GM18498 (cell line): Measurements from ENCODE around the gene CDYL2.
"Not testable (repeated sequence)": the region's sequence is repeated elsewhere in the genome, so short reads cannot be mapped to it uniquely, and the experiment has no call there.

Experiments
- ATAC-seq: cut with Tn5 transposase; IDR thresholded peaks from one replicate; pipeline ENCODE4 v1.9.1; 2021; ENCODE audit warnings: mild to moderate bottlenecking, moderate library complexity; ENCODE audit not compliant: unreplicated experiment

Gene CDYL2

DNA sequence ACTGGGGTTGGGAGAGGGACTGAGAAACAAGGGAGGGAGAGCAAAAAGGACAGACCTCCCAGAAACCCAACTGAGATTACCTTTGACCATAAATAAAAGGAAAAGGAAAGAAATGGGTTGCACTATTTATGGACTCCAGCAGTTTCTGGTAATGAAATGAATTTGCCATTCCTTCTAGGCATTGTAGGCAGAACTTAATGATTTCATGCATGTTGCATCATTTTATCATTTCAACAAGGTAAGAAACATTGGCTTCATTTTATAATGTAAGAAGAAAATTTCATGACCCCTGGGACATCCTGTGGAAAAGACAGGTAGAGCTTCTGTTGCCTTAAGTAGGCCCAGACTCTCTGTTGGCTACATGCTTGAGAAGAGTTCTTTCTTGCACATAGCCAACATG is 8.2 kb upstream of the CDYL2 start:
- ATAC-seq = no peak

DNA sequence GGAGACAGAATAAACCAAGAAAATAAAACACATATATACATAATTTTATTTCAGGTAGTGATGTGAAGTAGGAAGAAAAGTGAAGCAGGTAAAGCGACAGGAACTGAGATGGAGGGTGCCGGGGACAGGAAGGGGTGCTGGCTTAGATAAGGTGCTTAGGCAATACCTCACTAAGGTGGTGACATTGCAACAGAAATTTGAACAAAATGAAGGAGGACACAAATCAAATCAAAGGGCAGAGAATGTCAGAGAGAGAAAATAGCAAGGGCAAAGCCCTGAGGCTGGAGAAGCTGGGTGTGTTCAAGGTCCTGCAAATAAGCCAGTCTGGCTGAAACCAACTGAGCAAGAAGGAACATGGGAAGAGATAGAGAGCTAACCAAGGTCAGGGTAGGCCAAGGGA is 5.0 kb upstream of the CDYL2 start:
- no peak for ATAC-seq

DNA sequence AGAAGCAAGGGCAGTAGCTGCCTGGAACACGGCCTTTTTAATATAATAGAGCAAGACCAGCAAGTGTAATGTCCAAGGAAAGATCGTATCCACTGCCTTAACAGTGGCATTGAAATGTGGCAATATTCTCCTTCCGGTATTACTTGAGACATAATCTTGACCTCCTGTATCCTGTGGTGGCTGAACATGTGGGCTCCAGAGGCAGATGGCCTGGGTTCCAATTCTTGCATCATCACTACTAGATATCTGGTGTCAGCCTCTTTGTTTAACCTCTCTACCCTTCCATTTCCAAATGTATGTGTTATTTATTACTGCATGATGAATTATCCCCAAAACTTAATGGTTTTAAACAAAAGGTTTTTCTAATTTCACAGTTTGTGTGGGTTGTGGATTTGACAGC is 3.5 kb upstream of the CDYL2 start:
- no peak for ATAC-seq

DNA sequence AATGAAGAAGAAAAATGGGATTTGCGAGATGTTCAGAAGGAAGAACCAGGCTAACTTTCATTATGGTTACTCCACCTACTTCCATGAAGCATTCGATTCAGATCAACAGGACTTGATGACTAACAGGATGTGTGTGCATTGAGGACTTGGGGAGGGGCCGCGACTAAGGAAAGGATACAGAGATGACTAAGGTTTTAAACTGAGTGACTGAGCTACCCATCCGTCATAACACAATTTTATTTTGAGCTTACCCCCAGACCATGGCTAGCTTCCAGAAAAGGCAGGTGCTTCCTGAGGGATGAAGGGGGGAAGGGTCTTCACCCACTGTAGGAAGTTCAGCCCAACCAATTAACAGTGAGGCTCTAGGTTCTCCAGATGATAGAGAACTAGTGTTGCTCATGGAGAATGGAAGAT is 2.5 kb upstream of the CDYL2 start:
- no peak for ATAC-seq

DNA sequence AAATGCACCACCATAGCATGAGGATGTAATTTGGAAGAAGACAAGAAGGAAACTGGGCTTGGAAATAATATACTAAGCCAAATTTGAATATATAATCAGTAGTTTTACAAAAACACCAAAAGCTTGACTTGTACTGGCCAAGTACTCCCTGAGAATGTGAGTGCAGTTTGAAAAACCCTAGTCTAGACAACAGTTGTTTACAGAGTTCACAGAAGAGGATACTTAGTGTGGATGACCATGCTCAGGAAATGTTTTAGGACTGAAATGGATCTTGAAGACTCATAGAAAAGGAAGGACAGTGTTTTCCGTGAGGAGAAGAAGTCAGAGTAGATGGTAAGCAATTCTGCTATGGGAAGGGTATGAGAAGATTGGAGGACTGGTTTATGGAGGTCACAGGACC is 1.9 kb upstream of the CDYL2 start:
- no peak for ATAC-seq

DNA sequence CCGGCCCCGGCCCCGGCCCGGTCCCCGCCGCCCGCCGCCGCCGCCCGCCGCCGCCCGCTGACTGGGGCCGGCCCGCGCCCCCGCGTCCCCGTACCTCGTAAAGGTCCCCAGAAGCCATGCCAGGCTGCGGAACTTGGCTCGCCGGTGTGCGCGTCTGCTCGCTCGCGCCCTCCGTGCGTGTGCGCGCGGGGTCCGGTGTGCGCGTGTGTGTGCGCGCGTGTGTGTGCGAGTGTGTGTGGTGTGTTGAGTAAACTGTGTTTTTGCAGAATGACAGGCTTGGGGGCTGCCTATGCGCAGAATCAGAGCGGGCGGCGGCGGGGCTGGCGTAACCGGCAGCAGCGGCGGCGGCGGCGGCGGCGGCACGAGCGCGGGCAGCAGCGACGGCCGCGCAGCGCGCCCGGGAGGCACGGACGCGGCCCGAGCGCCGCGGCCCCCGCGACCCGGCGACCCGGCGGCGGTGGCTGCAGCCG is 307 bp downstream of the CDYL2 start:
- ATAC-seq = peak; percentile 50

DNA sequence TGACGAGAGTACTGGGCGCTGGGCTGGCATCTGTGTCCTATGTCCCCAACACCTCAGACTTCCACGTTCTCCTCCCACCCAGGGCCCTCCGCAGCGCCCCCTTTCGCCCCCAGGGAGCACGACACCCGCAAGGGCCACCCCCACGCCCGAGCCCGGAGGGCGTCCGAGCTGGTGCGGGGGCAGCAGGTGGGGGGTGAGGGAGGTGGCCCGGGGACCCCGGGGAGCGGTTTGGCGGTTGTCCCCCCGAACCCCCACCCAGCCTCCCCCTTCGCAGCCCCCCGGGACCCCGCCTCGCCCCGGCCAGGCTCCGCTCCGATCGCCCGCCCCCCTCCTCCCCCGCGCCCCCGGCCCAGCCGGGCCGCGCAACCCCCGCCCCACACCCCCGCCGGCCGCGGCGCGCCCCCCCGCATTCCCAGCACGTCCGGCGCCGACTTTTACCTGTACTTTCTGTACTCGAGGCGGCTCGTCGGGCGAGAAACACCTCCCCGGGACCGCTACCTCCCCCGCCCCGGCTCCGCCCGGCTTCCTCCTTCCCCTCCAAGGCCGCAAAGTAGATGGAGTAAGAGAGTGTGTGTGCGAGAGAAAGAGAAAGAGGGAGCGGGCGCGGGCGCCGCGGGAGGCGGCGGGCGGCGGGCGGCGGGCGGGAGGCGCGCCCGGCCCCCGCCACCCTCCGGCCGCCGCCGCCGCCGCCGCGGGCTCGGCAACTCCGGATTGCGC is 901 bp downstream of the CDYL2 start:
- ATAC-seq = no peak

DNA sequence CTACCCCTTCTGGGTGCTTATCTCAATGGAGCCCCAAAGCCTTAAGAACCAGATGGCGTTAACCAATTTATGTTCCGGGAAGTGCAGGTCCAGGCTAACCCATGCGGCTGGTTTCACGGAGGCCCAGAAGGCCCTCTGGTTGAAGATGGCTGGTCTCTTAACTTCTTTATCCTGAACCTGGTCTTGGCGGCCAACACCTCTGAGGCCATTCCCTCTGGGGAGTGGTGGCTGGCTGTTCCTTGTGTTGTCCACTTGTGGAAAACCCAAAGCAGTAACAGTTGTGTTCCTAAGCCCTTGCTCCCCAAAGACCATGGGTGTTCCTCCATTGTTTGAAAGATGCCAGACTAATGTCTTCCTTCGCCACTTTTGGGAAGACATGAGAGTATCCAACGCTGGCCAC is 1.5 kb downstream of the CDYL2 start:
- ATAC-seq = no peak

DNA sequence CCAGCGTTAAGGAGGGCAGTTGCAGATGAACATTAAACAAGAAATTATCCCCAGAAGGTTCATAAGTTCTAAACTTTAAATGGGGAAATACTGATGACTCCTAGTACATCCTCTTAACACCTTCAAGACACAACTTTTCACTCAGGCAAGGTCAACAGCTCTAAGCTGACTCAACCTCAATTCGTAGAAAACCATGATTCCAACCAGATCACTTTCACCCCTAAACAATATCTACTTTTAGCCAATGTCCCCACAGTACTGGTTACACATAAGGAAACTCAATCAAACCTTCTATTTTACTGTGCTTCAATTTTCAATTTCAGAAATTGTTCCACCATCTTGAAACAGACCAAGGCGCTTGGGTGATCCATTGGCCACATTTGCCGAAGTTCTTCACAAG is 2.3 kb downstream of the CDYL2 start:
- no peak for ATAC-seq

DNA sequence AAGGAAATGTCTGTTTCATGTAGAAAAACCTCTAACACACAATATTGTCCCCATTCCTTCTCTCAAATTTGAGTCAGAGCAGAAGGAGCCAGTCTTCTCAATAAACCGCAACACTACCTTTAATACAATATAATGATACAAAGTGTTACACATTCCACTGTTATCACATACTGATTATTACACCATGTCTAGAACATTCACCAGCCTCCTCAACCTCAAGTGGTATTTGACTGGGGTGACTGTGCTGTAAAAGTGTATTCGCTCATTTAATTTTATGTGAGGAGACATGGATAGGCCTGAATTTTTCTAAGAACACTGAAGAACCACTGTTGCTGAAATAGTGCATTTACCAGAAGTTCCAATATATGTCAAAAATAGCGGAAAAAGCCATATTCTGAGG is 10.3 kb downstream of the CDYL2 start:
- ATAC-seq = no peak

DNA sequence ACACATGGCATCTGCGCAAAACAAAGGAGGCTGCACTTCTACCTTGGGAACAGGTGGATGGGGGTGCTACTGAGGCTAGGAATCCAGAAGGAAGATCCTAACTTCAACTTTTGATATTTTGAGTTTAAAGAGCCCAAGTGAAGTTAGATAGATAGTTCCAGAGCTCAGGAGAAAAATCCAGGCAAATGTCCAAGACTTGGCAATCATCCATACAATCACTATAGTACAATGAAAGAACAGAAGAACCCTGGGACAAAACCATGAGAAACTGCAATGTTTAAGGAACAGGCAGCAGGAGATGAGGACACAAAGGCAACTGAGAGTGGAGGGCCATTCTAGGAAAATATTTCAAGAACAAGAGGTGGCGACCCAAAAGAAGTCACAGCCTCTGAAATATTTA is 12.4 kb downstream of the CDYL2 start:
- no peak for ATAC-seq

DNA sequence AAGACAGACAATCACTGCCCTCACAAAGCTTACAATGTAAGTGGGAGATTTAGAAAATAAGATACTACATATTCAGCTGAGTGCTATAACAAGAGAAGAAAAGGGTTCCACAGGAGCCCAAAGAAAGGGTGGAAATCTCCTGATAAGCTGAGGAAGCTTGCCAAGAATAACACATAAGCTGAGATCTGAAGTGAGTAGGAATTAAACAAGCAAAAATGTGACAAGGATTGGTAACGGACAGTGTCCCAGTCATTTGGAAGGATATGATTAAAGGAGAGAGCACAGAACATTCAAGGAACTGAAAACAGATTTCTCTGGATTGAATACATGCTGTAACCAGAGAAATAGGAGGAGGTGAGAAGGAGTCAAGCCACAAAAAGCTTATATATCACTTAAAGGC is 13.0 kb downstream of the CDYL2 start:
- ATAC-seq = no peak

DNA sequence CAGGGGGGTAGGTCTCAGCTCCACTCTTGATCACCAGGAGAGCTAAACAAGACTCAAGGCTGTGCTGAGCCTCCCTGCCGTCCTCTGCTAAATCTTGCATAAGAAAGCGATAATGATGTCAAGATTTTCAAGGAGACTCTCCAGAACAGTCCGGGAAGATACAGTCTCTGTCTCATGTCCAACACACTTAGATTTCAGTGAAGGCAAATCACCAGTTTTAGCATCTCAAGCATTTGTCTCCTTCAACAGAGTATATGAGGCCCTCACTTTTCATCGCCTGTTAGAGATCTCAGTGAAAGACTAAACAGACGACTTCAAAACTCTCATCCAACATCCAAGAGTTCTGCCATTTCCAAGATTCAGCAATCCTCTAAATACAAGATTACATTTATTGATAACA is 13.6 kb downstream of the CDYL2 start:
- no peak for ATAC-seq

DNA sequence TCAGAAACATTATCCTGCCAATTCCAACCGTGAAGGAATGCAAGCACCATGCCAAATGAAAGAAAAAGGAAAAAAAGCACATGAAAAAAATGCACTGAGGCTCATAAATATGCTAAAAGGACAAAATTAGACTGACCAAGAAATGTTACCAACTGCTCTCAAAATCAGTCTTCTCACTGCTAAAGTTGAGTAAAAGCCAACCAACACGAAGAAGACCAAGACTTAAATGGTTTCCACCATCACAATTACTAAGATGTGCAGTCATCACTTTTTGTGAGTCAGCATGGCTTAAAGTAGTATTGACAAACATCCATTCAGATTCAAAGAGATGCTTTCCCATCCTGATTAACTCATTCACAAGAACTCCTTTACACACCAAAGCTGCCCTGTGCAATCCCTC is 16.4 kb downstream of the CDYL2 start:
- no peak for ATAC-seq

DNA sequence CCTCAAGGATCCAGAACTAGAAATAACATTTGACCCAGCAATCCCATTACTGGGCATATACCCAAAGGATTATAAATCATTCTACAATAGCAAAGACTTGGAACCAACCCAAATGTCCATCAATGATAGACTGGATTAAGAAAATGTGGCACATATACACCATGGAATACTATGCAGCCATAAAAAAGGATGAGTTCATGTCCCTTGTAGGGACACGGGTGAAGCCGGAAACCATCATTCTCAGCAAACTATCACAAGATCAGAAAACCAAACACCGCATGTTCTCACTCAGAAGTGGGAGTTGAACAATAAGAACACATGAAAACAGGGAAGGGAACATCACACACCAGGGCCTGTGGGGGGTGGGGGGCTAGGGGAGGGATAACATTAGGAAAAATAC is 17.8 kb downstream of the CDYL2 start:
- not testable (repeated sequence) for ATAC-seq

DNA sequence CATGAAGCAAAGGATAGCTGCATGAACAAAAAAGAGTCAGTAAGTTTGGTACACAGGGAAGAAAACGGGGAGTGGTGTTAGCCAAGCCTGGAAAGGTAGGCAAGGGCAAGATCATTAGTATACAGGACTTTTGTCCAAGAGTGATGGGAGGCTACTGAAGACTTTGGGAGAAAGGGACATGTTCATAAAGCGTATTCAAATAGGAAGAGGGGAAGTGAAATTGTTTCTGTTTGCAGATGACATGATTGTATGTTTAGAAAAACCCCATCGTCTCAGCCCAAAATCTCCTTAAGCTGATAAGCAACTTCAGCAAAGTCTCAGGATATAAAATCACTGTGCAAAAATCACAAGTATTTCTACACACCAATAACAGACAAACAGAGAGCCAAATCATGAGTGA is 19.4 kb downstream of the CDYL2 start:
- ATAC-seq = no peak

DNA sequence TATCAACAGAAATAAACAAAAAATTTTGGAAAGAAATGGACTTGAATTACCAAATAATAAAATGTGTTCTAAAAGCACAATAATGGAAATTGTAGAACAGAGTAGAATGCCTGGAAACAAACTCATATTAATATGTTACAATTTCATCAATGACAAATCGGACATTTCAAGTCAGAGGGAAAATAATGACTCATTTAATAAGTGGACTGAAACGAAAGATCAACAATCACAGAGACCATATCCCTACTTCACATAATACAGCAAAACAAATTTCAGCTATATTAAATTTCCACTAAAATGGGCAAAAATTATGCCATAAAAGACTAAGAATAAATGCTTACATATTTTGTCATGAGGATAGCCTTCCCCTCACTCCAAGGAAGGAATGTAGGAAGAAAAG is 25.7 kb downstream of the CDYL2 start:
- ATAC-seq = no peak

DNA sequence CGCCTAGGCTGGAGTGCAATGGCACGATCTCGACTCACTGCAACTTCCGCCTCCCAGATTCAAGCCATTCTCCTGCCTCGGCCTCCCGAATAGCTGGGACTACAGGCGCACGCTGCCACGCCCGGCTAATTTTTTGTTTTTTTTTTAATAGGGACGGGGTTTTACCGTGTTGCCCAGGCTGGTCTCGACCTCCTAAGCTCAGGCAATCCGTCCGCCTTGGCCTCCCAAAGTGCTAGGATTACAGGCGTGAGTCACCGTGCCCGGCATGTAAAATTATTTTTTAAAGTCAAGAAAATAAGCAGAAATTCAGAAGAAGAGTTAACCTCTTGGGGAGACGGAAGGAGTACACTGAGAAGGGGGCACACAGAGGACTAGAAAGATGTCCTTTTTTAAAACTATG is 27.5 kb downstream of the CDYL2 start:
- no peak for ATAC-seq

DNA sequence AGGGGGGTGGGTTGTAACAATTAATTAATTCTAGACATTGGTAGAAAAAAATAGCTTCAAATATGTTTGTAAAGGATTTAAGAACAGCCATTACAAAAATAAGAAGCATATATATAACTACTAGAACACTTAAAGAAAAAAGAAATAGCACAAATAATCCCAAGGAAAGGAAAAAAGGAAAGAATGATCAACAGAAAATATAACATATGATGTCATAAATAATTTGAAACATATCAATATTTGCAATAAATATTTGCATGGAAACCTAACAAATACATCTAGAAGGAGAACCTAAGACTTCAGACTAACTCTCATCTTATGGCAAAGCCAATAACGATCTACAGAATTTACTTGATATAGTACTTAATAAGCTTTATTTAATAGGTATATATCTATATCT is 28.9 kb downstream of the CDYL2 start:
- ATAC-seq = no peak

DNA sequence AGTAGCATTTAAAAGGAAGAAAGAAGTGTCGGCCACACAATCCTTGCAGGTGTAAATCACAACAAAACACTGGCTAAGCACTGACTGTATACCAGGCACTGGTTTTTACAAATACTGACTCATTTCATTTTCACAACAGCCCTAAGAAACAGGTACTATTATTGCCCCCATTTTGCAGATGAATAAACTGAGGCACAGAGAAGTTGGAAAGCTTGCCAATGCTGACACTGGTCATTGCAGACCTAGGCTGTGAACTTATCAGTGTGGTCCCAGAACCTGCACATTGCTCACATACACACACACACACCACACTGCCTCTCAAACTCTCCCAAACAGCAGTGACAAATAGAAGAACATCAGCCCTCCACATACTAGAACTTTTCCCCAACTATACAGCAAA is 37.6 kb downstream of the CDYL2 start:
- no peak for ATAC-seq

DNA sequence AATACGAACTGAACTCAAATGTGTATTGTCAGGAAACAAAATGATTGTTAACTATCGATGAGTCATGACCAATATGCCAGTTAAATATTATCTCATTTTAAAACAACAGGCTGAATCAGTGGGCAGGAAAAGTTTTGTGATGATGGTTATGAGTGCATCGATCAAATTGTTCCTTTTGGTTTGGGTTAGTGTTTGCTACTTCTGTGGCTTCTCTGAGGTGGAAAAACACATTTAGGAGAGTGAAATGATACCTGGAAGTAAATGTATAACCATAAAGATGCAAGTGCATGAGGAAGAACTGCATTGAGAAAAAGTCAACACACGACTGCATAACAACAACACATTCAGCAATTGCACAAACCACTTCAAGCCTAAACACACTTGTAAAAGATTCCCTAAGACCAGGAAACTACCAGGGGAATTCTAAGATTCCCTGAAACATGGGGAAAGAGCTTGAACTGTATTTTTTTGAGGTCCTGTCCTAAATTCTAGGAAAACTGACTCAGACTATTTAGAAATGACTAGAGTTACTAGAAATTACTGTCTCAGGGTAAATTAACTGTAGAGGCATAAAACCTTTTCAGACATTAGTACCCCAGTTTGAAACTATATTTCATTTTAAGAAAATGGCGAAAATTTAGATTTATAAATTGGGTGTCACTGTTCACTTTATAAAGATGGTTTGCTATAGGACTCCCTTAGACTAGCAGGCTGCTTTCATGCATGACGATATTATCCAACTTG is 44.8 kb downstream of the CDYL2 start:
- no peak for ATAC-seq

DNA sequence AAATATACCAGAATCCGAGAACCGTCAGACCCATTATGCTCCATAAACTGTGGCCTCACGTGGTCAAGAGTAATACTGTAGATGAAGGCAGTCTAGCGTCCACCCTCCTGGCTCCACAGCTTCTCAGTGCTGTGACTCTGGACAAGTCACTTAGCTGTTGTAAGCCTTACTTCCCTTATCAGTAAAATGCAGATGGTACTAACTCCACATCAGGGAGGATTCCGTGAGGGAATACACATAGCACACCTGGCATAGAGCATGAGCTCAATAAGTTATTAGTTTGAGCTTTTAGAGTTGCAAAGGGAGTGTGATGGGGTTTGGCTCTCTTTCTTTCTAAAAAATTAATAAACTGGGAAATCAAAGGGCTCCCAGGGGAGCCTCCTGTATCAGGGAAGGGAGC is 49.9 kb downstream of the CDYL2 start:
- no peak for ATAC-seq

DNA sequence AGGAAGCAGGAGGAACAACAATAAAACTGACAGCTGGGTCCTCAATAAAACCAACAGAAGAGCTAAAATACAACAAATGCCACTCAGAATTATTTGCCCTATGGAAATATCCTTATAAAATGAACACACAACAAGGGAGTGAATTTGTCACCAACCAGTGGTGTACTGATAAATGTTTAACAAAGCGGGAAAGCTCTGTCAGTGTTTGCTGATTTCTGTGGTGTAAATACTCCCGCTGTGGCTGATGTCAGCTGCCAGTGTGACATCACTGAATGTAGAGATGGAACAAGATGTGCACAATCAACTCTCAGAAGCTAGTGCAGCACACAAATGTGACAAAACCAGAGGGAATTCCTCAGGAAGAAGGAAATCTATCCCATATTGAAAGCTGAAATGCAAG is 51.9 kb downstream of the CDYL2 start:
- ATAC-seq = no peak
